ENCODE data around the gene ACTN4.

Gene ACTN4

GRCh38 chr19:38729653-38730469 lies 82.4 kb downstream of the ACTN4 start:
- peak; percentile 59 for TF ChIP-seq CTCF (IDR thresholded peaks at IDR 0.05; ENCODE audit: low read depth, low read length)
- no peak for TF ChIP-seq POLR2A (IDR thresholded peaks at IDR 0.05; ENCODE audit: extremely low read depth, insufficient read length)
- peak; percentile 62; the same call in 1 of the 2 replicates for TF ChIP-seq MYC (IDR thresholded peaks at IDR 0.05; ENCODE audit: low read depth, low read length)
- peak; percentile 61; the same call in 1 of the 2 replicates for TF ChIP-seq MAX (IDR thresholded peaks at IDR 0.05; ENCODE audit: low read depth, low read length)
- H3K4me3 ChIP-seq (ENCODE audit: low read depth, low read length), result no peak overlapping the region
- DNase-seq (ENCODE audit: low read depth), result peak; percentile 66

GRCh38 chr19:38730470-38730730 lies 83.0 kb downstream of the ACTN4 start:
- no peak for DNase-seq (ENCODE audit: low read depth)

GRCh38 chr19:38730731-38731589 lies 83.5 kb downstream of the ACTN4 start:
- TF ChIP-seq POLR2A (IDR thresholded peaks at IDR 0.05; ENCODE audit: extremely low read depth, insufficient read length), result no peak
- TF ChIP-seq MYC (IDR thresholded peaks at IDR 0.05; ENCODE audit: low read depth, low read length), result no peak
- TF ChIP-seq MAX (IDR thresholded peaks at IDR 0.05; ENCODE audit: low read depth, low read length), result no peak
- TF ChIP-seq CTCF (IDR thresholded peaks at IDR 0.05; ENCODE audit: low read depth, low read length), result no peak
- DNase-seq (ENCODE audit: low read depth), result no peak
- H3K4me3 ChIP-seq (ENCODE audit: low read depth, low read length), result no peak overlapping the region

More at GRCh38 chr19:38730470-38730730, 83.0 kb downstream of the ACTN4 start:
- TF ChIP-seq MYC (IDR thresholded peaks at IDR 0.05; ENCODE audit: low read depth, low read length), result no peak
- no peak overlapping the region for H3K4me3 ChIP-seq (ENCODE audit: low read depth, low read length)

- TF ChIP-seq MAX (IDR thresholded peaks at IDR 0.05; ENCODE audit: low read depth, low read length) (no peak), MYC (IDR thresholded peaks at IDR 0.05; ENCODE audit: low read depth, low read length) (no peak), CTCF (IDR thresholded peaks at IDR 0.05; ENCODE audit: low read depth, low read length) (no peak), POLR2A (IDR thresholded peaks at IDR 0.05; ENCODE audit: extremely low read depth, insufficient read length) (no peak)
- no peak for DNase-seq (ENCODE audit: low read depth)
- H3K4me3 ChIP-seq (ENCODE audit: low read depth, low read length), result no peak overlapping the region
Observed at GRCh38 chr19:38731654-38732301, 84.3 kb downstream of the ACTN4 start.

- DNase-seq (ENCODE audit: low read depth), result no peak
- H3K4me3 ChIP-seq (ENCODE audit: low read depth, low read length), result no peak overlapping the region
- TF ChIP-seq CTCF (IDR thresholded peaks at IDR 0.05; ENCODE audit: low read depth, low read length) (no peak), MYC (IDR thresholded peaks at IDR 0.05; ENCODE audit: low read depth, low read length) (no peak), POLR2A (IDR thresholded peaks at IDR 0.05; ENCODE audit: extremely low read depth, insufficient read length) (no peak), MAX (IDR thresholded peaks at IDR 0.05; ENCODE audit: low read depth, low read length) (no peak)
Observed at GRCh38 chr19:38733241-38733492, 85.7 kb downstream of the ACTN4 start.

Measured in NB4 (cell line).